B cell (primary cell): ENCODE measurements around the gene CELF2. TPM values are rescaled to one million over a fixed set of nuclear protein-coding genes. Genes with fewer than 3 reads are reported as not detected.

Experiments used
- ATAC-seq: fragments of 200-7000 bp; cut with Tn5 transposase; one replicate; pipeline ENCODE4 v1.10.0; 2021; ENCODE audit warnings: low read depth, mild to moderate bottlenecking, moderate number of reproducible peaks, moderate library complexity
- CTCF ChIA-PET: fragments of 350-600 bp; sonication (Branson Sonifier 250); formaldehyde crosslinking; loops from one replicate; lab custom pipeline; 2021; ENCODE audit warnings: antibody characterized with exemption, inconsistent platforms; lab: Charles Lee
- POLR2A ChIA-PET: fragments of 350-600 bp; sonication (Branson Sonifier 250); formaldehyde crosslinking; loops from one replicate; lab custom pipeline; 2021; ENCODE audit warnings: antibody characterized with exemption; lab: Charles Lee
- DNase-seq: peaks from one replicate; pipeline ENCODE4 v3.0.0; 2013
- H2AFZ ChIP-seq: 2 replicates; pipeline ENCODE4 v1.6.1; 2012; ENCODE audit warnings: mild to moderate bottlenecking, low read depth, low read length; ENCODE audit not compliant: insufficient read depth, poor library complexity, severe bottlenecking
- H3K27ac ChIP-seq, 2 donors: 1 replicate in 1 of 2; 2 replicates in 1 of 2; pipeline ENCODE4 v1.5.1; 2012 to 2013; ENCODE audit warnings: low read length in 2 of 2, mild to moderate bottlenecking in 2 of 2, moderate library complexity in 1 of 2
- H3K27me3 ChIP-seq, 4 experiments: fragments of 200-600 bp in 1 of 4; sonication (generic) in 1 of 4; replicated peaks in 1 of 4; 1 replicate in 2 of 4; 2 replicates in 2 of 4; pipeline versions ENCODE4 v1.6.1 to v1.7.0; 2013 to 2016; ENCODE audit warnings: low read length in 3 of 4, mild to moderate bottlenecking in 2 of 4, mixed read lengths in 1 of 4, moderate library complexity in 1 of 4; ENCODE audit not compliant: insufficient read depth in 4 of 4, control insufficient read depth in 3 of 4; ENCODE audit errors: control extremely low read depth in 1 of 4
- H3K36me3 ChIP-seq, 2 experiments: replicated peaks in 1 of 2; 1 replicate in 1 of 2; 2 replicates in 1 of 2; pipeline versions ENCODE4 v1.6.1 to v1.7.1; 2013; ENCODE audit warnings: low read length in 1 of 2; ENCODE audit not compliant: insufficient read depth in 2 of 2, control insufficient read depth in 1 of 2; ENCODE audit errors: control extremely low read depth in 1 of 2, extremely low read depth in 1 of 2
- H3K4me1 ChIP-seq, 2 donors: fragments of 200-600 bp in 1 of 2; sonication (generic) in 1 of 2; 1 replicate in 1 of 2; 2 replicates in 1 of 2; pipeline versions ENCODE4 v1.5.1 to v1.6.1; 2013 to 2017; ENCODE audit warnings: low read length in 2 of 2; ENCODE audit not compliant: control insufficient read depth in 2 of 2, insufficient read depth in 2 of 2
- H3K4me2 ChIP-seq: replicated peaks from 2 replicates; pipeline ENCODE3; 2012; ENCODE audit warnings: mild to moderate bottlenecking, low read depth, low read length; ENCODE audit not compliant: poor library complexity, severe bottlenecking
- H3K4me3 ChIP-seq, 5 experiments: fragments of 200-600 bp in 1 of 5; sonication (generic) in 1 of 5; 1 replicate in 3 of 5; 2 replicates in 2 of 5; pipeline versions ENCODE4 v1.5.1 to v1.7.0; 2011 to 2016; ENCODE audit warnings: low read length in 4 of 5, mild to moderate bottlenecking in 4 of 5, low read depth in 2 of 5, control low read depth in 1 of 5, moderate library complexity in 1 of 5; ENCODE audit not compliant: insufficient read depth in 1 of 5; ENCODE audit errors: control extremely low read depth in 1 of 5, extremely low read depth in 1 of 5
- H3K79me2 ChIP-seq: fragments of 200-600 bp; sonication (generic); one replicate; pipeline ENCODE4 v1.6.0; 2016; ENCODE audit warnings: low read length; ENCODE audit not compliant: control insufficient read depth, insufficient read depth
- H3K9ac ChIP-seq: fragments of 200-600 bp; sonication (generic); 2 replicates; pipeline ENCODE4 v1.6.1; 2017; ENCODE audit warnings: mild to moderate bottlenecking, low read length, moderate library complexity
- H3K9me3 ChIP-seq, 3 donors: one replicate each; pipeline versions ENCODE4 v1.6.1 to v1.7.1; 2013; ENCODE audit warnings: low read length in 2 of 3; ENCODE audit not compliant: control insufficient read depth in 2 of 3, insufficient read depth in 1 of 3; ENCODE audit errors: control extremely low read depth in 1 of 3
- H4K20me1 ChIP-seq: 2 replicates; pipeline ENCODE4 v1.6.0; 2012; ENCODE audit warnings: mild to moderate bottlenecking, low read length; ENCODE audit not compliant: insufficient read depth, control insufficient read depth, poor library complexity, severe bottlenecking
- H3K27ac Mint-ChIP-seq: one replicate; pipeline ENCODE4 v1.8.0; 2021; ENCODE audit warnings: mixed read lengths
- H3K27me3 Mint-ChIP-seq: one replicate; pipeline ENCODE4 v1.8.0; 2021; ENCODE audit warnings: mixed read lengths
- H3K4me1 Mint-ChIP-seq: one replicate; pipeline ENCODE4 v1.8.0; 2021; ENCODE audit warnings: mixed read lengths
- H3K4me3 Mint-ChIP-seq: one replicate; pipeline ENCODE4 v1.8.0; 2021; ENCODE audit warnings: mixed read lengths
- H3K9me3 Mint-ChIP-seq: one replicate; pipeline ENCODE4 v1.8.0; 2022; ENCODE audit warnings: mixed read lengths; ENCODE audit not compliant: insufficient read depth
- CTCF ChIP-seq: fragments of 200-600 bp; IDR thresholded peaks from one replicate; pipeline ENCODE4 v1.8.0; 2022; ENCODE audit warnings: antibody characterized with exemption, mild to moderate bottlenecking
- EZH2 ChIP-seq: IDR thresholded peaks from 2 replicates; pipeline ENCODE4 v1.6.1; 2012; ENCODE audit warnings: borderline replicate concordance, low read depth, mild to moderate bottlenecking, moderate library complexity, low read length; ENCODE audit not compliant: insufficient read depth, poor library complexity, severe bottlenecking
- WGBS: methylation state at CpG from one replicate; pipeline ENCODE4 v1.1.5; 2013; ENCODE audit warnings: missing lambda C conversion rate; ENCODE audit not compliant: insufficient coverage; 5-methylcytosine and 5-hydroxymethylcytosine counted together
- intact Hi-C: fragments of 100-400 bp; cut with micrococcal nuclease; formaldehyde crosslinking; loops from one replicate; pipeline ENCODE4 v1.10.0; 2022
- polyA plus RNA-seq: library from polyadenylated mRNA; depleted of rRNA; stranded (reverse); fragments of >200 nt; gene quantifications from 2 replicates; pipeline ENCODE4 v1.2.3, GENCODE V29; 2012
- total RNA-seq, 2 donors: library from RNA; stranded (reverse); fragments of 120-200 nt in 1 of 2; gene quantifications; 1 replicate in 1 of 2; 2 replicates in 1 of 2; pipeline versions ENCODE4 v1.2.3 to v1.2.4, GENCODE V29; 2013 to 2022

Gene CELF2
- total and polyA plus RNA-seq, 2 donors (not counting 1 experiment from before 2014, with no cell fraction given) = 59.5 to 112 TPM

- H4K20me1 ChIP-seq = no peaks in the 10 kb centered on the region
- H3K9ac ChIP-seq = no peak overlapping the region
- Mint-ChIP-seq H3K9me3 (no peaks in the 10 kb centered on the region), H3K27ac (no peak overlapping the region), H3K4me3 (no peak overlapping the region), H3K27me3 (peaks cover 16% of the 10 kb centered on the region), H3K4me1 (peaks cover 4% of the 10 kb centered on the region)
- DNase-seq = no peak
- no peak for ATAC-seq
- H3K4me1 ChIP-seq = peaks cover 0 to 5% of the 10 kb centered on the region in 2 donors
- CTCF ChIA-PET = no interaction called here
- H3K27me3 ChIP-seq = no peaks in the 10 kb centered on the region
- H3K27ac ChIP-seq = no peak overlapping the region
- POLR2A ChIA-PET = interaction anchor here (0.5 kb wide), 1 partner anchor 42 kb away, joined by 7 read pairs; no protein-coding TSS in a partner anchor
- H3K4me2 ChIP-seq = no peak overlapping the region
- intact Hi-C loops = no loop called here
- H3K4me3 ChIP-seq = no peak overlapping the region
- no peaks in the 10 kb centered on the region for H3K36me3 ChIP-seq
- H3K9me3 ChIP-seq = peaks cover 0 to 14% (median 0%) of the 10 kb centered on the region in 3 donors
- WGBS = 79% methylated on average over 5 of the region's 8 CpGs
- no peak for TF ChIP-seq EZH2
- no peak for TF ChIP-seq CTCF
- H3K79me2 ChIP-seq = no peaks in the 10 kb centered on the region
- no peak overlapping the region for H2AFZ ChIP-seq
Measured at GRCh38 chr10:11386044-11386443, 368.4 kb downstream of the CELF2 start.
